Stomach (tissue), 4 donors: ENCODE results near the gene SERAC1.

Experiments used
- EP300 ChIP-seq: sonication (generic); formaldehyde crosslinking; IDR thresholded peaks from one replicate; pipeline ENCODE4 v1.6.1; 2017; ENCODE audit warnings: antibody characterized with exemption
- POLR2A ChIP-seq, 4 donors: fragments of 450-650 bp; IDR thresholded peaks; one replicate each; pipeline ENCODE4 v1.6.1; 2016; ENCODE audit warnings: antibody characterized with exemption in 4 of 4, control low read depth in 2 of 4, mild to moderate bottlenecking in 1 of 4, moderate library complexity in 1 of 4
- POLR2AphosphoS5 ChIP-seq, 3 donors: sonication (generic); formaldehyde crosslinking; IDR thresholded peaks; one replicate each; pipeline ENCODE4 v1.6.1; 2016; ENCODE audit warnings: antibody characterized with exemption in 3 of 3
- TF ChIP-seq, protein P1 (sequence below), 7 experiments: fragments of 450-650 bp in 4 of 7; fragments of 200-600 bp in 3 of 7; sonication (generic) in 3 of 7; IDR thresholded peaks; one replicate each; pipeline ENCODE4 v1.5.1; 2016 to 2019; ENCODE audit warnings: antibody characterized with exemption in 7 of 7, control low read depth in 2 of 7, mild to moderate bottlenecking in 1 of 7

GRCh38 chr6:158211273-158212055, 43.4 kb upstream of the SERAC1 start:
- TF ChIP-seq POLR2A (IDR thresholded peaks at IDR 0.05) (no peak), POLR2AphosphoS5 (IDR thresholded peaks at IDR 0.05) (no peak), EP300 (no peak)
- TF ChIP-seq, protein P1, sequence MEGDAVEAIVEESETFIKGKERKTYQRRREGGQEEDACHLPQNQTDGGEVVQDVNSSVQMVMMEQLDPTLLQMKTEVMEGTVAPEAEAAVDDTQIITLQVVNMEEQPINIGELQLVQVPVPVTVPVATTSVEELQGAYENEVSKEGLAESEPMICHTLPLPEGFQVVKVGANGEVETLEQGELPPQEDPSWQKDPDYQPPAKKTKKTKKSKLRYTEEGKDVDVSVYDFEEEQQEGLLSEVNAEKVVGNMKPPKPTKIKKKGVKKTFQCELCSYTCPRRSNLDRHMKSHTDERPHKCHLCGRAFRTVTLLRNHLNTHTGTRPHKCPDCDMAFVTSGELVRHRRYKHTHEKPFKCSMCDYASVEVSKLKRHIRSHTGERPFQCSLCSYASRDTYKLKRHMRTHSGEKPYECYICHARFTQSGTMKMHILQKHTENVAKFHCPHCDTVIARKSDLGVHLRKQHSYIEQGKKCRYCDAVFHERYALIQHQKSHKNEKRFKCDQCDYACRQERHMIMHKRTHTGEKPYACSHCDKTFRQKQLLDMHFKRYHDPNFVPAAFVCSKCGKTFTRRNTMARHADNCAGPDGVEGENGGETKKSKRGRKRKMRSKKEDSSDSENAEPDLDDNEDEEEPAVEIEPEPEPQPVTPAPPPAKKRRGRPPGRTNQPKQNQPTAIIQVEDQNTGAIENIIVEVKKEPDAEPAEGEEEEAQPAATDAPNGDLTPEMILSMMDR (IDR thresholded peaks at IDR 0.05) = no peak
